OCI-LY1 (cell line): ENCODE measurements around the gene COQ2.

Experiments
- CTCF ChIP-seq: fragments of 200-600 bp; sonication (generic), shearing (Covaris generic); IDR thresholded peaks from 2 replicates; pipeline ENCODE4 v1.5.1; 2017; ENCODE audit warnings: mild to moderate bottlenecking, antibody characterized with exemption, low read length, moderate library complexity, mixed read lengths
- EZH2 ChIP-seq: fragments of 200-600 bp; sonication (generic), shearing (Covaris generic); IDR thresholded peaks from 2 replicates; pipeline ENCODE4 v1.8.0; 2017; ENCODE audit warnings: borderline replicate concordance, mixed run types, mild to moderate bottlenecking, antibody characterized with exemption, low read length, moderate library complexity, mixed read lengths

GRCh38 chr4:83297548-83298260, 13.1 kb upstream of the COQ2 start:
- no peak for TF ChIP-seq CTCF
- TF ChIP-seq EZH2: no peak
